ENCODE data around the gene VAPA.

GRCh38 chr18:9922592-9923311 is 8.9 kb downstream of the VAPA start:
- no peak for TF ChIP-seq EP300 (IDR thresholded peaks at IDR 0.05)
- no peak for TF ChIP-seq CTCF (IDR thresholded peaks at IDR 0.05)
- no peak for TF ChIP-seq POLR2AphosphoS5 (IDR thresholded peaks at IDR 0.05)
- TF ChIP-seq POLR2A (IDR thresholded peaks at IDR 0.05): no peak

Measured in gastroesophageal sphincter (tissue), 3 donors.